AG09309 (cell line): ENCODE measurements around the gene DDN.

Source experiments
- DNase-seq: peaks from one replicate; pipeline ENCODE4 v3.0.0-alpha.2; 2010; ENCODE audit warnings: low read depth
- H3K4me3 ChIP-seq: 2 replicates; pipeline ENCODE4 v1.5.1; 2011; ENCODE audit warnings: mild to moderate bottlenecking, low read depth, low read length, moderate library complexity; ENCODE audit not compliant: control insufficient read depth
- CTCF ChIP-seq: IDR thresholded peaks from 2 replicates; pipeline ENCODE4 v1.5.1; 2011; ENCODE audit warnings: mild to moderate bottlenecking, low read depth, low read length, inconsistent platforms; ENCODE audit not compliant: insufficient read depth, control insufficient read depth; ENCODE audit errors: missing control alignments

DDN gene

GRCh38 chr12:48998497-48999353, 450 bp downstream of the DDN start:
- H3K4me3 ChIP-seq = peak overlapping the region; percentile 31
- TF ChIP-seq CTCF = no peak
- no peak for DNase-seq

DNA sequence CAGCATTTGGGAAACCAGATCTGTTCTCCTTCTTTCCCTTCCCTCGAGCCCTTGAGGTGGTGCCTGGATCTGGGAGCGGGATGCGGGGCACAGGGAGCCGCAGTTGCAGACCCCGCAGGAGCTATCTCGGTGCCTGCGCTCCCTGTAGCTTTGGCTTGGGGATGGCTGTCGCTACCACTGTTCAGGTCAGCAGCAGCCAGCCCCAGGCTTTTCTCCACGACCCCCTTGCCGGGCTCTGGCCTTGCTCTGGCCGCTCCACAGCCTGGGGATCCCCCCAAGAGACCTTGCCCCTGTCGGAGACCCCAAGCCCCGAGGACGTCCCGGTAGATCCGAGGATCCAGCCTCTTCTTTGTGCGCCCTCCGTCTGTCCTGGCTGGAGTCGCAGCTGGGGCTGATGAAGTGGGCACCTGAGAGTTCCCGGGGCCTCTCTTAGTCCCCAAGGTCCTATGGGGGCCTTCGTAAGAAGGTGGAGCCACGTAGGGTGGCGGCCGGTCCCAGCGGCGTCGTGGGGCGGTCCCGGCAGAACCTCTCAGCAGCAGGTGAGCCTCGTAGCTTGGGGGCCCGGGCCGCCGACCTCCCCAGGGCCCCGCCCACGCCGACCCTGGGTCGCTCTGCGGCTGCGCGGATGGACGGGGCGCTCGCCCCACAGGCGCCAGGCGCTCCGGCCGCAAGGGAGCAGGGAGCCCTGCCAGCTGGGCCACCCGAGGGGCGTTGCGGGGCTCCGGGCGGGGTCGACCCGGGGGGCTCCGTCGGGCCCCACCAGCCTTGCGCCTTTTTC, 1.3 kb downstream of the DDN start:
- no peak for TF ChIP-seq CTCF
- DNase-seq = no peak
- H3K4me3 ChIP-seq = peak overlapping the region; percentile 31

GRCh38 chr12:48996794-48997718, 2.1 kb downstream of the DDN start:
- H3K4me3 ChIP-seq = no peak overlapping the region; the same call in 1 of the 2 replicates
- TF ChIP-seq CTCF = peak; percentile 77
- no peak for DNase-seq

- TF ChIP-seq CTCF = peak; percentile 80
- peak overlapping the region; percentile 27 for H3K4me3 ChIP-seq
- DNase-seq = no peak
Observed at GRCh38 chr12:48995086-48995879, 3.9 kb downstream of the DDN start.

DNA sequence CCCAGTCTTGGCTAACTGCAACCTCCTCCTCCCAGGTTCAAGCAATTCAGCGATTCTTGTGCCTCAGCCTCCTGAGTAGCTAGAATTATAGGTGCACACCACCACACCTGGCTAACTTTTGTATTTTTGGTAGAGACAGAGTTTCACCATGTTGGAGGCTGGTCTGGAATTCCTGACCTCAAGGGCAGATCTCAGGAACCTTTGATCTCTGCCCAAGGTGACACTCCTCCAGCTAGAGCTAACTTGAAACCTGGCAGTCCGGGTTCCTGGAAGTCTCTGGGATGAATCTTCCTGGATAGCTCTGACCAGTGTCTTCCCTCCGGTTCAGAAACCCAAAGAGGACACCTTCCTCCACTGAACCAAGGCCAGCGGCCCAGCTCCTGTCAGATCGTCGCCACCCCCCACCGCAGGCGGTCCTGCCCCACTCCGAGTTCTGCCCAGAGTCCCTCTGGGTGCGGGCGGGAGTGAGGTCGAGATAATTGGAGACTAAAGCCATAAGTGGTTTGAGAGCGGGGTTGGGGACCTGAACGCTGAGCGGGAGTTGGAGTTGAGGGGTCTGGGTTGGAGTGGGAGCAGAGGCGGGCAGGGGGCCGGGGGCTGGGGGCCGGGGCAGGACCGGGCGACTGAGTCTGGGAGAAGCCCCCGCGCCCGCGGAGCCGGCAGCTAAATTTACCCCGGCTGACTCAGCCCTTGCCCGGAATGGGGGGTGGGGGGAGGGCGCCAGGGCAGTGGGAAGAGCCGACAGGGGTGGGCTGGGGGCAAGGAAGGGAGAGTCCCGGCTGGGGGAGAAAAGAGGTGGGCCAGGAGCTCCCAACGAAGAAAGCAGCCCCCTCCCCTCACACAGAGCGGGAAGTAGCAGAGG, 4.7 kb downstream of the DDN start:
- no peak for TF ChIP-seq CTCF
- no peak overlapping the region for H3K4me3 ChIP-seq
- DNase-seq = no peak
